GM12891 (cell line): Measurements from ENCODE around the gene CADM4.

ENCODE experiments used
- POLR2AphosphoS5 ChIP-seq: IDR thresholded peaks from 2 replicates; pipeline ENCODE4 v1.6.1; 2011; ENCODE audit warnings: low read depth, low read length, control low read depth
- TAF1 ChIP-seq: IDR thresholded peaks from 2 replicates; pipeline ENCODE4 v1.6.1; 2011; ENCODE audit warnings: low read depth, low read length, control low read depth

DNA sequence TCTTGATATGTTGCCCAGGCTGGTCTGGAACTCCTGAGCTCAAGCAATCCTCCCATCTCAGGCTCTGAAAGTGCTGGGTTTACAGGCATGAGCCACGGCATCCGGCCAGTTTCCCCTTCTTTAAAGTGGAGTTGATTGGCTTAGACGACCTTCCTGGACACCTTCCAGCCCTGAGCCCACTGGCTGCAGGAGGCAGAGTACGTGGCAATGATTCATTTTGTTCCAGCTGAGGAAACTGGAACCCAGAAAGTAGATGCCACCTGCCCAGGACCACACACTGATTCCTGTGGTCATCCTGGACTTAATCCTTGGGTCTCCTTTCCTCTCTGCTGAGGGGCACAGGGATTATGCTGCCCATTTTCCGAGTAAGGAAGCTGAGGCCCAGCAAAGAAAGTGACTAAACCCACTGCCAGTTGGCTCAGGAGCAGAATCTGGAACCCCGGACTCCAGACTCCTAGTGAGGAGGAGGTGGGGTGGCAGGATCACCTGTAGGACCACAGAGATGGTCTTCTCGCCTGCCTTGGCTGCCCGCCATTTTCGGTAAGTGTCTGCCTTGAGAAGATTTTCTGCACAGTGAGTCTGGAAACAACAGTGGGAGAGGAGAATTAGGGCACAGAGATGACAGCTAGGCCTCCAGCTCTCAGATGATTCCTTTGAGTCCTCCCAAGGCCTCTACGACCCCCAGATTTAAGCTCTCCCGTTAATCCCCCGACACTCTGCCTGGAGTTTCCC, 65.1 kb downstream of the CADM4 start:
- TF ChIP-seq POLR2AphosphoS5, result no peak
- TF ChIP-seq TAF1, result no peak
